K562 (cell line): ENCODE data around the gene LCP2. TPM values are rescaled to one million over a fixed set of nuclear protein-coding genes. Genes with fewer than 3 reads are reported as not detected.

Source experiments
- ATAC-seq: fragments of 200-7000 bp; cut with Tn5 transposase; 3 replicates; pipeline ENCODE4 v1.9.1; 2020; ENCODE audit warnings: moderate library complexity
- BruUV-seq: library from RNA; stranded (reverse); fragments of 400-500 nt; replicated peaks from 2 replicates; lab custom pipeline; 2021; lab: Mats Ljungman, UMichigan
- CTCF ChIA-PET: fragments of 300-600 bp; formaldehyde crosslinking; extraction: SDS; loops from one replicate; lab custom pipeline; 2021; ENCODE audit warnings: low intra/inter-chr PET ratio; lab: Yijun Ruan, JAX
- POLR2A ChIA-PET: fragments of 300-600, 350-650 bp; sonication (Branson Sonifier 250); formaldehyde crosslinking; extraction: SDS; loops from one replicate; lab custom pipeline; 2021; ENCODE audit warnings: antibody characterized with exemption, inconsistent platforms; lab: Yijun Ruan, JAX
- DNase-seq, 4 experiments: peaks; one replicate each; pipeline versions ENCODE4 v3.0.0 to v3.0.0-alpha.2; 2011 to 2018; ENCODE audit warnings: low spot score in 3 of 4, mixed read lengths in 3 of 4; ENCODE audit errors: extremely low read depth in 1 of 4
- FAIRE-seq: peaks from 2 replicates; lab custom pipeline; 2011; peaks lifted over from hg19 to GRCh38; lab: Jason Lieb, UNC
- H2AFZ ChIP-seq: 2 replicates; pipeline ENCODE4 v1.6.0; 2011; ENCODE audit warnings: low read depth, low read length, control low read depth, inconsistent platforms
- H3K27ac ChIP-seq: fragments of 200-600 bp; 3 replicates; pipeline ENCODE4 v1.8.0; 2011; ENCODE audit warnings: low read depth, mild to moderate bottlenecking, control low read depth, inconsistent platforms, low read length, moderate library complexity, mixed read lengths; ENCODE audit errors: extremely low read depth
- H3K27me3 ChIP-seq, 2 experiments: fragments of 300-600 bp in 1 of 2; 2 replicates in 1 of 2; 3 replicates in 1 of 2; pipeline versions ENCODE4 v1.6.0 to v1.8.0; 2011; ENCODE audit warnings: inconsistent platforms in 2 of 2, low read length in 2 of 2, mild to moderate bottlenecking in 1 of 2, mixed read lengths in 1 of 2, moderate library complexity in 1 of 2; ENCODE audit not compliant: control insufficient read depth in 2 of 2, insufficient read depth in 2 of 2
- H3K36me3 ChIP-seq: fragments of 300-600 bp; 3 replicates; pipeline ENCODE4 v1.8.0; 2011; ENCODE audit warnings: mild to moderate bottlenecking, low read length, inconsistent platforms; ENCODE audit not compliant: control insufficient read depth, insufficient read depth
- H3K4me1 ChIP-seq, 2 experiments: fragments of 200-600 bp in 1 of 2; replicated peaks in 1 of 2; 2 replicates in 1 of 2; 3 replicates in 1 of 2; pipeline versions ENCODE4 v1.5.1 to v1.8.0; 2011; ENCODE audit warnings: inconsistent platforms in 2 of 2, low read length in 2 of 2, mild to moderate bottlenecking in 1 of 2, mixed read lengths in 1 of 2, moderate library complexity in 1 of 2; ENCODE audit not compliant: control insufficient read depth in 2 of 2, insufficient read depth in 2 of 2
- H3K4me2 ChIP-seq: 2 replicates; pipeline ENCODE4 v1.6.1; 2011; ENCODE audit warnings: low read length, control low read depth, inconsistent platforms, mixed read lengths; ENCODE audit not compliant: insufficient read depth
- H3K4me3 ChIP-seq: fragments of 200-600 bp; sonication (generic), shearing (Covaris generic); 2 replicates; pipeline ENCODE4 v1.5.1; 2016; ENCODE audit warnings: control low read depth, inconsistent platforms
- H3K79me2 ChIP-seq: fragments of 200-600 bp; 3 replicates; pipeline ENCODE4 v1.8.0; 2011; ENCODE audit warnings: low read length, inconsistent platforms; ENCODE audit not compliant: control insufficient read depth, insufficient read depth
- H3K9ac ChIP-seq, 2 experiments: 2 replicates each; pipeline versions ENCODE4 v1.6.0 to v1.6.1; 2011; ENCODE audit warnings: low read depth in 2 of 2, low read length in 2 of 2, control low read depth in 1 of 2, inconsistent platforms in 1 of 2, mild to moderate bottlenecking in 1 of 2, mixed read lengths in 1 of 2; ENCODE audit not compliant: insufficient read depth in 1 of 2
- H3K9me1 ChIP-seq: one replicate; pipeline ENCODE4 v1.6.0; 2011; ENCODE audit warnings: inconsistent platforms, mild to moderate bottlenecking, low read length, moderate library complexity; ENCODE audit not compliant: control insufficient read depth, insufficient read depth
- H3K9me3 ChIP-seq: replicated peaks from 2 replicates; pipeline ENCODE4 v1.5.1; 2011; ENCODE audit warnings: low read depth, low read length, inconsistent platforms; ENCODE audit not compliant: control insufficient read depth, insufficient read depth
- H4K20me1 ChIP-seq: replicated peaks from 2 replicates; pipeline ENCODE4 v1.6.1; 2011; ENCODE audit warnings: low read length, inconsistent platforms, mixed read lengths; ENCODE audit not compliant: control insufficient read depth, insufficient read depth
- CBFB ChIP-seq: sonication (generic); formaldehyde crosslinking; IDR thresholded peaks from 2 replicates; pipeline ENCODE4 v1.4.0; 2020; ENCODE audit warnings: mild to moderate bottlenecking, missing genetic modification reagents
- CREM ChIP-seq: IDR thresholded peaks from 2 replicates; pipeline ENCODE4 v1.6.1; 2014; ENCODE audit warnings: antibody characterized with exemption, low read depth
- ELF2 ChIP-seq: fragments of 250-450 bp; sonication (Bioruptor Pico); IDR thresholded peaks from 2 replicates; pipeline ENCODE4 v1.5.0; 2021; ENCODE audit warnings: mild to moderate bottlenecking
- KAT2B ChIP-seq: IDR thresholded peaks from one replicate; pipeline ENCODE4 v1.6.1; 2012; ENCODE audit warnings: low read depth, mild to moderate bottlenecking, control low read depth, inconsistent platforms, low read length, moderate library complexity
- NFE2L1 ChIP-seq: fragments of 450-650 bp; IDR thresholded peaks from 2 replicates; pipeline ENCODE4 v1.6.1; 2016; ENCODE audit warnings: missing genetic modification characterization, low read depth, mild to moderate bottlenecking, missing compliant biosample characterization, moderate library complexity, borderline replicate concordance
- RB1 ChIP-seq: fragments of 450-650 bp; IDR thresholded peaks from 2 replicates; pipeline ENCODE4 v1.6.1; 2017; ENCODE audit warnings: low read depth, mild to moderate bottlenecking
- SRSF1 ChIP-seq: fragments of 200-400 bp; formaldehyde crosslinking; IDR thresholded peaks from 2 replicates; pipeline ENCODE4 v1.6.1; 2017; ENCODE audit warnings: mild to moderate bottlenecking, low read depth, low read length, moderate library complexity
- ZNF436 ChIP-seq: fragments of 250-450, 450-650 bp; sonication (Bioruptor Pico); formaldehyde crosslinking; IDR thresholded peaks from 2 replicates; pipeline ENCODE4 v1.7.0; 2020; ENCODE audit warnings: mild to moderate bottlenecking
- ZNF696 ChIP-seq: fragments of 250-450 bp; sonication (Bioruptor Pico); conservative IDR thresholded peaks from 2 replicates; pipeline ENCODE4 v1.4.0; 2020; ENCODE audit warnings: mild to moderate bottlenecking, moderate library complexity
- ZNF79 ChIP-seq: fragments of 250-450 bp; sonication (Bioruptor Pico); IDR thresholded peaks from 2 replicates; pipeline ENCODE4 v1.4.0; 2020; ENCODE audit warnings: low read depth, mild to moderate bottlenecking, moderate library complexity
- WGBS: fragments of 100-300 bp; shearing (Covaris generic); methylation state at CpG from one replicate; pipeline ENCODE4 v1.1.6; 2016; ENCODE audit warnings: low coverage, mixed read lengths; ENCODE audit not compliant: insufficient coverage; ENCODE audit errors: missing lambda C conversion rate; 5-methylcytosine and 5-hydroxymethylcytosine counted together
- in situ Hi-C: fragments of 300-500 bp; cut with MboI; formaldehyde crosslinking; loops from 4 replicates; pipeline ENCODE4 v1.15.0; 2018; ENCODE audit warnings: inconsistent platforms, mixed read lengths
- intact Hi-C: fragments of 100-400 bp; cut with micrococcal nuclease; formaldehyde crosslinking; loops from 2 replicates; pipeline ENCODE4 v1.14.2; 2022
- polyA plus RNA-seq, 8 experiments: library from polyadenylated mRNA; depleted of rRNA in 4 of 8; stranded (reverse) in 5 of 8; unstranded in 3 of 8; fragments of >200 nt; fragmentation: Nextera tagmentation in 2 of 8; fragmentation: Illumina TruSeq in 1 of 8; extraction: Ambion mirVana in 2 of 8; extraction: Trizol in 1 of 8; gene quantifications; 2 replicates each; pipeline versions ENCODE4 v1.2.1 to v1.2.3, GENCODE V29; 2011 to 2014; ENCODE audit warnings: inconsistent platforms in 1 of 8, missing spikeins in 1 of 8
- total RNA-seq, 7 experiments: library from RNA; depleted of rRNA in 6 of 7; stranded (reverse); fragments of >200 nt in 6 of 7; fragmentation: Illumina TruSeq in 2 of 7; extraction: Trizol in 2 of 7; gene quantifications; 2 replicates each; pipeline versions ENCODE4 v1.2.1 to v1.2.3, GENCODE V29; 2011 to 2021; ENCODE audit warnings: low replicate concordance in 1 of 7
- TF ChIP-seq, protein P1 (sequence below): sonication (generic); formaldehyde crosslinking; IDR thresholded peaks from 2 replicates; pipeline ENCODE4 v1.9.0; 2022; ENCODE audit warnings: mild to moderate bottlenecking, missing genetic modification reagents
- TF ChIP-seq, protein P2 (sequence below), 2 experiments: fragments of 450-650 bp in 1 of 2; sonication (generic) in 1 of 2; formaldehyde crosslinking; conservative IDR thresholded peaks; 2 replicates each; pipeline versions ENCODE4 v1.4.0 to v1.8.1; 2020 to 2022; ENCODE audit warnings: mild to moderate bottlenecking in 1 of 2, missing genetic modification reagents in 1 of 2
- TF ChIP-seq, protein P3 (sequence below), 2 experiments: IDR thresholded peaks; 2 replicates each; pipeline ENCODE4 v1.6.1; 2012; ENCODE audit warnings: improper control_type of control experiment in 2 of 2, low read depth in 2 of 2, low read length in 2 of 2, borderline replicate concordance in 1 of 2
- TF ChIP-seq, protein P4 (sequence below): fragments of 450-650 bp; formaldehyde crosslinking; IDR thresholded peaks from 2 replicates; pipeline ENCODE4 v1.4.0; 2022; ENCODE audit warnings: mild to moderate bottlenecking, moderate library complexity
- TF ChIP-seq, protein P5 (sequence below): IDR thresholded peaks from 3 replicates; pipeline ENCODE4 v1.6.1; 2011; ENCODE audit warnings: borderline replicate concordance, mild to moderate bottlenecking, moderate library complexity; ENCODE audit not compliant: insufficient read length; ENCODE audit errors: extremely low read depth

Gene LCP2
- total and polyA plus RNA-seq, 9 of the 15 experiments (the other 6 are each of a cell fraction or from before 2014, with no cell fraction given), result 4.0 to 31.3 (median 14.6) TPM

DNA sequence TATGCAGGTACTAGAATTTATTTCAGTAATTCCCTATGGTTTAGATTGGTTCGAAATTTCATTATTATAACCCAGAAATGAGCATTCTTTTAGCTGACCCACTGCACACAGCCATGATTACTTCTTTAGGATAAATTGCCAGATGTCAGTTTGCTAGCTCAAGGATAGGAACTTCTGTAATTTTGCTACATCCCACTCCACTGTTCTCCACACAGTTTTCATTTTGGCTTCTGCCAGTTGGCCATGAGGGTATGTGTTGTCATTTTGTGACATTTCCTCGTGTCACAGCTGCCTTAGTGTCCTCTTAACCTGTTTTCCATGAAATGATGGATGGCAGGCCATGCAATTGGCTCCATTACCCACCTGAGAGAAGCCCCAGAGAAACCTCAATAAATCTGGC is 16.2 kb upstream of the LCP2 start:
- WGBS, result 17% methylated on average over 2 of the region's 2 CpGs
- in situ Hi-C loops, result no loop called here
- CTCF ChIA-PET, result no interaction called here
- intact Hi-C loops, result no loop called here
- Histone ChIP-seq H3K4me2 (no peak overlapping the region), H3K9me3 (no peaks in the 10 kb centered on the region), H2AFZ (peak overlapping the region; percentile 49), H3K27me3 (no peaks in the 10 kb centered on the region), H3K79me2 (no peaks in the 10 kb centered on the region), H3K4me1 (peaks cover 0 to 32% of the 10 kb centered on the region in 2 experiments; a peak in 4 of 5 replicates), H3K9me1 (no peaks in the 10 kb centered on the region), H4K20me1 (no peaks in the 10 kb centered on the region), H3K9ac (no peak overlapping the region), H3K36me3 (no peaks in the 10 kb centered on the region), H3K4me3 (no peak overlapping the region), H3K27ac (no peak overlapping the region)
- FAIRE-seq (no peak), DNase-seq (no peak), ATAC-seq (no peak)
- no TSS peak for BruUV-seq
- POLR2A ChIA-PET, result interaction anchor here (0.7 to 1.3 kb wide), 2 partner anchors 16 to 21 kb away, joined by 3 to 5 read pairs; partner anchors contain the start of gene LCP2
- no peak for TF ChIP-seq RB1
- TF ChIP-seq NFE2L1 (tag), result no peak
- TF ChIP-seq ZNF696 (CRISPR knock-in tag), result no peak
- TF ChIP-seq ZNF79 (CRISPR knock-in tag), result no peak
- TF ChIP-seq CREM, result no peak
- TF ChIP-seq, protein P1, sequence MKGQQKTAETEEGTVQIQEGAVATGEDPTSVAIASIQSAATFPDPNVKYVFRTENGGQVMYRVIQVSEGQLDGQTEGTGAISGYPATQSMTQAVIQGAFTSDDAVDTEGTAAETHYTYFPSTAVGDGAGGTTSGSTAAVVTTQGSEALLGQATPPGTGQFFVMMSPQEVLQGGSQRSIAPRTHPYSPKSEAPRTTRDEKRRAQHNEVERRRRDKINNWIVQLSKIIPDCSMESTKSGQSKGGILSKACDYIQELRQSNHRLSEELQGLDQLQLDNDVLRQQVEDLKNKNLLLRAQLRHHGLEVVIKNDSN (CRISPR knock-in tag), result no peak
- no peak for TF ChIP-seq SRSF1
- no peak for TF ChIP-seq KAT2B
- TF ChIP-seq, protein P2, sequence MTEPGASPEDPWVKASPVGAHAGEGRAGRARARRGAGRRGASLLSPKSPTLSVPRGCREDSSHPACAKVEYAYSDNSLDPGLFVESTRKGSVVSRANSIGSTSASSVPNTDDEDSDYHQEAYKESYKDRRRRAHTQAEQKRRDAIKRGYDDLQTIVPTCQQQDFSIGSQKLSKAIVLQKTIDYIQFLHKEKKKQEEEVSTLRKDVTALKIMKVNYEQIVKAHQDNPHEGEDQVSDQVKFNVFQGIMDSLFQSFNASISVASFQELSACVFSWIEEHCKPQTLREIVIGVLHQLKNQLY (CRISPR knock-in tag; conservative IDR thresholded peaks at IDR 0.05), result no peak
- TF ChIP-seq, protein P3, sequence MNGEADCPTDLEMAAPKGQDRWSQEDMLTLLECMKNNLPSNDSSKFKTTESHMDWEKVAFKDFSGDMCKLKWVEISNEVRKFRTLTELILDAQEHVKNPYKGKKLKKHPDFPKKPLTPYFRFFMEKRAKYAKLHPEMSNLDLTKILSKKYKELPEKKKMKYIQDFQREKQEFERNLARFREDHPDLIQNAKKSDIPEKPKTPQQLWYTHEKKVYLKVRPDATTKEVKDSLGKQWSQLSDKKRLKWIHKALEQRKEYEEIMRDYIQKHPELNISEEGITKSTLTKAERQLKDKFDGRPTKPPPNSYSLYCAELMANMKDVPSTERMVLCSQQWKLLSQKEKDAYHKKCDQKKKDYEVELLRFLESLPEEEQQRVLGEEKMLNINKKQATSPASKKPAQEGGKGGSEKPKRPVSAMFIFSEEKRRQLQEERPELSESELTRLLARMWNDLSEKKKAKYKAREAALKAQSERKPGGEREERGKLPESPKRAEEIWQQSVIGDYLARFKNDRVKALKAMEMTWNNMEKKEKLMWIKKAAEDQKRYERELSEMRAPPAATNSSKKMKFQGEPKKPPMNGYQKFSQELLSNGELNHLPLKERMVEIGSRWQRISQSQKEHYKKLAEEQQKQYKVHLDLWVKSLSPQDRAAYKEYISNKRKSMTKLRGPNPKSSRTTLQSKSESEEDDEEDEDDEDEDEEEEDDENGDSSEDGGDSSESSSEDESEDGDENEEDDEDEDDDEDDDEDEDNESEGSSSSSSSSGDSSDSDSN (IDR thresholded peaks at IDR 0.05; ENCODE audit: borderline replicate concordance in 1 of 2, low read depth in 2 of 2, low read length in 2 of 2), result no peak
- TF ChIP-seq, protein P4, sequence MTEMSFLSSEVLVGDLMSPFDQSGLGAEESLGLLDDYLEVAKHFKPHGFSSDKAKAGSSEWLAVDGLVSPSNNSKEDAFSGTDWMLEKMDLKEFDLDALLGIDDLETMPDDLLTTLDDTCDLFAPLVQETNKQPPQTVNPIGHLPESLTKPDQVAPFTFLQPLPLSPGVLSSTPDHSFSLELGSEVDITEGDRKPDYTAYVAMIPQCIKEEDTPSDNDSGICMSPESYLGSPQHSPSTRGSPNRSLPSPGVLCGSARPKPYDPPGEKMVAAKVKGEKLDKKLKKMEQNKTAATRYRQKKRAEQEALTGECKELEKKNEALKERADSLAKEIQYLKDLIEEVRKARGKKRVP, result no peak
- no peak for TF ChIP-seq ELF2 (CRISPR knock-in tag)
- no peak for TF ChIP-seq ZNF436 (CRISPR knock-in tag)
- no peak for TF ChIP-seq CBFB (CRISPR knock-in tag)
- TF ChIP-seq, protein P5, sequence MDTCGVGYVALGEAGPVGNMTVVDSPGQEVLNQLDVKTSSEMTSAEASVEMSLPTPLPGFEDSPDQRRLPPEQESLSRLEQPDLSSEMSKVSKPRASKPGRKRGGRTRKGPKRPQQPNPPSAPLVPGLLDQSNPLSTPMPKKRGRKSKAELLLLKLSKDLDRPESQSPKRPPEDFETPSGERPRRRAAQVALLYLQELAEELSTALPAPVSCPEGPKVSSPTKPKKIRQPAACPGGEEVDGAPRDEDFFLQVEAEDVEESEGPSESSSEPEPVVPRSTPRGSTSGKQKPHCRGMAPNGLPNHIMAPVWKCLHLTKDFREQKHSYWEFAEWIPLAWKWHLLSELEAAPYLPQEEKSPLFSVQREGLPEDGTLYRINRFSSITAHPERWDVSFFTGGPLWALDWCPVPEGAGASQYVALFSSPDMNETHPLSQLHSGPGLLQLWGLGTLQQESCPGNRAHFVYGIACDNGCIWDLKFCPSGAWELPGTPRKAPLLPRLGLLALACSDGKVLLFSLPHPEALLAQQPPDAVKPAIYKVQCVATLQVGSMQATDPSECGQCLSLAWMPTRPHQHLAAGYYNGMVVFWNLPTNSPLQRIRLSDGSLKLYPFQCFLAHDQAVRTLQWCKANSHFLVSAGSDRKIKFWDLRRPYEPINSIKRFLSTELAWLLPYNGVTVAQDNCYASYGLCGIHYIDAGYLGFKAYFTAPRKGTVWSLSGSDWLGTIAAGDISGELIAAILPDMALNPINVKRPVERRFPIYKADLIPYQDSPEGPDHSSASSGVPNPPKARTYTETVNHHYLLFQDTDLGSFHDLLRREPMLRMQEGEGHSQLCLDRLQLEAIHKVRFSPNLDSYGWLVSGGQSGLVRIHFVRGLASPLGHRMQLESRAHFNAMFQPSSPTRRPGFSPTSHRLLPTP, result no peak
